Stimulated activated CD8-positive, alpha-beta memory T cell treated with anti-CD3 and anti-CD28 coated beads, Interleukin-7, amount 100 ng/mL, for 48 hours (primary cell): Measurements from ENCODE around the gene MVP.

Source experiments
- DNase-seq, 2 donors: peaks; one replicate each; pipeline ENCODE4 v3.0.0-alpha.2; 2020; ENCODE audit warnings: low read depth in 1 of 2; ENCODE audit errors: extremely low read depth in 1 of 2

Gene MVP

DNA sequence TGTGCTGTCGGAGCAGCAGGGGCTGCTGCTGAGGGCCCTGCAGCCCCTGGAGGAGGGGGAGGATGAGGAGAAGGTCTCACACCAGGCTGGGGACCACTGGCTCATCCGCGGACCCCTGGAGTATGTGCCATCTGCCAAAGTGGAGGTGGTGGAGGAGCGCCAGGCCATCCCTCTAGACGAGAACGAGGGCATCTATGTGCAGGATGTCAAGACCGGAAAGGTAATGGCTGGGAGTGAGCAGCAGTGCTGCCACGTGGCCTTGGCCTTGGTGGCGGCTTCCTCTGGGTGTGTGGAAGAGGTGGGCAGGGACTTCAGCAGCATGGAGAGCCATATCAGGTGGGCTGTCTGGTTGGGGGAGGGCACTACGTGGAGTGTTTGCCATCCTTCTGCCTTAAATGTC lies 20.0 kb downstream of the MVP start:
- no peak for DNase-seq

DNA sequence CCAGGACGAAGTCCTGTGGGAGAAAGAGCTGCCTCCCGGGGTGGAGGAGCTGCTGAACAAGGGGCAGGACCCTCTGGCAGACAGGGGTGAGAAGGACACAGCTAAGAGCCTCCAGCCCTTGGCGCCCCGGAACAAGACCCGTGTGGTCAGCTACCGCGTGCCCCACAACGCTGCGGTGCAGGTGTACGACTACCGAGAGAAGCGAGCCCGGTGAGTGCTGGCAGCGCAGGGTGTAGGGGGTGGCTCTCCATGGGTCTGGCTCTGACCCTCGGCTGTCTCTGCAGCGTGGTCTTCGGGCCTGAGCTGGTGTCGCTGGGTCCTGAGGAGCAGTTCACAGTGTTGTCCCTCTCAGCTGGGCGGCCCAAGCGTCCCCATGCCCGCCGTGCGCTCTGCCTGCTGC lies 21.4 kb downstream of the MVP start:
- DNase-seq: no peak

DNA sequence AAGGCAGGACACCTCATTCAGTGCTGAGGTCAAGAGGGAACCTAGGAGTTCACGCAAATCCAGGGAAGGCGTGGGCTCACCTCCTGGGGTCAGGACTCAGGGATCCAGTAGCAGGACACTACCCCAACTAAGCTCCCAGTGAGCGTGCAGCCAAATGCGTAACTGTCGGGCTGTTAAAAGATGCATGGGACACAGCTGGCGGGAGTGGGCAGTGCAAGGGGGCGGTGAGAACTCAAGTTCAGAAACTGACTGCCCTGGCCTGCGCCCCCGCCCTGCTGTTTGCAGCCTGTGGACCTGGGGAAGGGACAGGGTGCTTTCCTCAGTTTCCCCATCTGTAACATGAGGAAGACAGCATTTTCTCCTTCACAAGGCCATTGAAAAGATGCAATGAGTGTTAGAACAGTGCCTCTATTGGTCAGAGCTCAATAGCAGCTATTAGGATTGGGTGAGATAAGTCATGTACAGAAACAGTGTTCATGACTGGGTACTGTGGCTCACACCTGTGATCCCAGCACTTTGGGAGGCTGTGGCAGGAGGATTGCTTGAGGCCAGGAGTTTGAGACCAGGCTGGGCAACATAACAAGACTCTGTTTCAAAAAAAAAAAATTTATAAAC lies 22.6 kb downstream of the MVP start:
- no peak for DNase-seq

DNA sequence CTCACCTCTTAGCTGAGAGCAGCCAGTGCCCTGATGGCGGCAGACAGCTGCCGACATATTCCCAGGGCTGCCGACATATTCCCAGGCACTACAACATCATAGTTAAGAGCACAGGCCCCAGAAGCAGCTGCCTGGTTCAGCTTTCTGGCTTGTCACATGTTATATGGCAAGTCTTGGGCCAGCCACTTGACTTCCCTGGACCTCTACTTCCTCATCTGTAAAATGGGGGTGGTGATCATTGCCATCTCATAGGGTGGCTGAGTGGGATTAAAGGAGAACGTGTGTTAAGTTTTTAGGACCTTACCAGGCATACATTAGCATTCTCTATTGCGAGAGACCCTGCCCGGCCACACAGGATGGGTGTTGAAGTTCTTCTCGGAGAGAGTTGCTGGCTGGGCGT lies 23.7 kb downstream of the MVP start:
- no peak for DNase-seq

DNA sequence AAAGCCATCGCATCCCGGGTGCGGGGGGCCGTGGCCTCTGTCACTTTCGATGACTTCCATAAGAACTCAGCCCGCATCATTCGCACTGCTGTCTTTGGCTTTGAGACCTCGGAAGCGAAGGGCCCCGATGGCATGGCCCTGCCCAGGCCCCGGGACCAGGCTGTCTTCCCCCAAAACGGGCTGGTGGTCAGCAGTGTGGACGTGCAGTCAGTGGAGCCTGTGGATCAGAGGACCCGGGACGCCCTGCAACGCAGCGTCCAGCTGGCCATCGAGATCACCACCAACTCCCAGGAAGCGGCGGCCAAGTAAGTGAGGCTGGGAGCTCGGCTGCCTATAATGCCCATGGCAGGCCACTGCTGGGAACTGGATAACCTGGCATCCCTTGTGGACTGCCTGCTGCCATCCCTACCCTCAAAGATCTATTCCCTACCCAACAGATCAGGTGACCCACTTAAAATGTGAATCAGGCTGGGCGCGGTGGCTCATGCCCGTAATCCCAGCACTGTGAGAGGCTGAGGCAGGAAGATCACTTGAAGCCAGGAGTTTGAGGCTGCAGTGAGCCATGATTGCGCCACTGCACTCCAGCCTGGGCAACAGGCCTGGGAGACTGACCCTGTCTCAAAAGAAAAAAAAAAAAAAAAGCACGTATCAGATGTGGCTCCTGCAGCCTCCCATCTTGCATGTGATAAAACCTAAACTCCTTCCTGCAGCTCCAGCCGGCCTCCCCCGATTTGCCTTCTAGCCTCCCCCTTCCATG lies 24.5 kb downstream of the MVP start:
- no peak for DNase-seq

DNA sequence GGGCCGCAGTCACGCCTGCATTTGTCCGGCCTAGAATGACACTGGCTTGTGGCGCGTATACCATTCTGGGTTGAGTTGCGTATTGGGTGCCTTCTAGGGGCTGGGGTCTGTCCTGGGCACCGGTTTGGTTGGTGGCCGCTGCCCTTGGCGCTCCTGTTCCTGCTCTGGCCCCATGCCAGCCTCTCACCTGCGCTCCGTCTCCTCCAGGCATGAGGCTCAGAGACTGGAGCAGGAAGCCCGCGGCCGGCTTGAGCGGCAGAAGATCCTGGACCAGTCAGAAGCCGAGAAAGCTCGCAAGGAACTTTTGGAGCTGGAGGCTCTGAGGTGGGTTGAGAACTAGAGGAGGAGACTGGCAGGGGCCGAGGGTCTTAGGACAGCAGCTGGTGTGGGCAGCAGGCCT lies 25.4 kb downstream of the MVP start:
- no peak for DNase-seq

DNA sequence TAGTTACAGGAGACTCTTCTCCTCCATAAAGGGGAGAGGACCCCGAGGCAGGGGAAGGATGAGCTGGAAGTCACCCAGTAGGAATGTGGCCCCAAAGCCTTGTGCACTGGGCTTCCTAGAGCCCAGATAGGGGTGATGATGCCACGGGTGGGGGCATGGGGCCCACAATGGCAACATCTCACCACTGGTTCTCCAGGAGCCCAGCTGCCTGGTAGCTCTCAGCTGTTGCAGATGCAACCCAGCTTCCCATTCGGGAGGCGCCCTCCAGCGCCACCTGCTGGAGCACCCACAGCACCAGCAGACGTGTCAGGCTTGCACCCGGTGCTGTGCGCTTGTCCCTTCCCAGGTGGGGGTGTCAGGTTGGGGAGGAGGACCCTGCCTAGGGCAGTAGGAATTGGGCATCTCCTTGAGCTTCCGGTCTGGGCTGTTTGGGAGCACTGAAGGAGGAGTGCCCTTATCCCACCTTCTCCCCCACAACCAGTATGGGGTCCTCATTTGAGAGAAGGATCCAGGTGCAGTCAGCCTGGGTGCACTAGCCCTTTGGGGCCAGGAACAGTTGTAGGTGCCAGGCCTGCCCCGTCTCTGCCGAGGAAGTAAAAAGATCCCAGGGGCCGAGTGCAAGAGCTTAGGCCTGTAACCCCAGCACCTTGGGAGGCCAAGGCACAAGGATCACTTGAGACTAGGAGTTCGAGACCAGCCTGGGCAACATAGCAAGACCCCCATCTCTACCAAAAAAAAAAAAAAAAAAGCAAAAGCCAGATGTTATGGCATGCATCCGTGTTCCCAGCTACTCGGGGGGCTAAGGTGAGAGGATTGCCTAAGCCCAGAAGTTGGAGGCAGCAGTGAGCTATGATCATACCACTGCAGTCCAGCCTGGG lies 28.4 kb downstream of the MVP start:
- DNase-seq: peak; percentile 58 to 64

DNA sequence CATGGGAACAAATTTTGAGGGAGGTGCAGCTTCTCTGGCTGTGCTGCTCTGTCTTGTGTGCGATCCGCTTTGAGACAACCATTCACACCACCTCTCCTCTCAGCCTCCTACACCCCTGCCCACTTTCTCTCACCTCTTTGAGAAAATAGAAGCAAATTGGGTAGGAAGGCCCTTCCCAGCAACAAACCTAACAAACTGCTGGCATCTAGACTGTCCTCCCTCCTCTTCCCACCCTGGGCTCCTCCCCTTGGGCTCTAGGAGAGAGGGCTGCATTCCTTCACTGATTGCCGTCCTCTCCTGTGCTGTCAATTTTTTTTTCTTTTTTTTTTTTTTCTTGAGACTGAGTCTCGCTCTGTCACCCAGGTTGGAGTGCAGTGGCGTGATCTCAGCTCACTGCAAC lies 29.2 kb downstream of the MVP start:
- no peak for DNase-seq

DNA sequence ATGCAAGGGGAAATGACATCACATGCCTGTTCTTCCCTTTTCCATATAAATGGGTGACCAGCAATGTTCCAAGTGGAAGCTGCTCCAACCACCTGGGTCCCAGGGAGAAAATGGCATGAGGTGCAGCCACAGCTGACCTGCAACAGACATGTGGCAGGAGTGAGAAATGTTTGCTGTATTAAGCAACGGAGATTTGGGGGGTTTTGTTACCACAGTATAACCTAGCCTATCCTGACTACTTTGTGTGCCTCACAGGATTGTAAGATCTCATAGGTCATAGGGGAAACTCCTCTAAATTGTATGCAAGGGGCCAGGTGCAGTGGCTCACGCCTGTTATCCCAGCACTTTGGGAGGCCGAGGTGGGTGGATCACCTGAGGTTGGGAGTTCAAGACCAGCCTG lies 30.7 kb downstream of the MVP start:
- DNase-seq: no peak

DNA sequence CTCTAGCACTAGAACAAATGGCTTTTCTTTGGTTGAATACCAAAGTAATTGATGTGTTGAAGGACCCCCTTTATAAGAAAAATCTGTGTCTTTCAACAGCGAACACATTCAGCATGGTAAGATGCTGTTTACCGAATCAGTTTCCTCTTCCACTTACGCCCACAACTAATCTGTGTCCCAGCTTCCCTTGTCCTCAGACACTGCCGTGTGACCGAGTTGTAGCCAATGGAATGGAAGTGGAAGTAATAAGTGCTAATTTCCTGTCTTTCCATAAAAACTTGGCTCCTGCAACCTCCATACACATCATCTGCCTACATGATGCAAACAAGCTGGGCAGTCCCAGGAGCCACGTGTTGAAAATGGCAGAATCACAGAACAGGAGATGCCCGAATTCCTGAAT lies 32.4 kb downstream of the MVP start:
- no peak for DNase-seq

DNA sequence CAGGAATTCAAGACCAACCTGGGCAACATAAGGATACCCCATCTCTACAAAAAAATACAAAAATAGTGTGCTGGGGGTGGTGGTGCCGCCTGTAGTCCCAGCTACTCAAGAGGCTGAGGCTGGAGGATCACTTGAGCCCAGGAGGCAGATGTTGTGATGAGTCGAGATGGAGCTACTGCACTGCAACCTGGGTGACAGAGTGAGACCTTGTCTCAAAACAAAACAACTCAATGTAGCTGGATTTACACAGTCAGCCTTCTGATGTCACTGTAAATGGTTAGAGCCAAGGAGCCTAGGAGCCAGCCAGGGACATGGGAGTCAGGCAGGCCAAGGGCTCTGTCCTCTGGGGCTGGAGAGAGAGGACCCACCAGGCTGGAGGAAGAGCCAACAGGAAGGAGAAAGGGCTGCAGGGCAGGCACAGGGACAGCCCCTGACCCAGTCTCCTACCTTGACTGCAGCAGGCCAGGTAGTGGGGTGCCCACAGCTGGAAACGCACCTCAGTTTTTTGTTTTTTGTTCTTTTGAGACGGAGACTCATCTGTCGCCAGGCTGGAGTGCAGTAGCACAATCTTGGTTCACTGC lies 34.3 kb downstream of the MVP start:
- no peak for DNase-seq

DNA sequence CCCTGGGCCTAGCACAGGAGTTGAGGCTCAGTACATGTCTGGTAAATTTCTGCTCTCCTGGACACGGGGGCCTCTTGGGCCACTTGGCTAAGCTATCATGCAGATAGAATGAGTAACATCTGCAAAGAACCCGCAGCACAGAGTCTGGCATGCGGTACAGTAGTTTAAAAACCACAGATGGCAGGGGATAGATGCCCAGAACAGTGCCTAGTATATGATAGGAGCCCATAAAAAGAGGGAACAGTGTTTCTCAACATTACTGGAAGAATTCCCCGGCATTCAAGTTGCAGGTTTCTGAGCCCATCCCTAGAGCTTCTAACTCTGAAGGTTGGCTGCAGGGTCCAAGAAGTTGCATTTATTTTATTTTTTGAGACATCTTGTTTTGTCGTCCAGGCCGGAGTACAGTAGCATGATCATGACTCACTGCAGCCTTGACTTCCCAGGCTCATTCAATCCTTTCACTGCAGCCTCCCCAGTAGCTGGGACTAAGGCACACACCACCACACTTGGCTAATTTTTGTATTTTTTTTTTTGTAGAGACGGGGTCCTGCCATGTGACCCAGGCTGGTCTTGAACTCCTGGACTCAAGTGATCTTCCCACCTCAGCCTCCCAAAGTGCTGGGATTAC lies 37.0 kb downstream of the MVP start:
- DNase-seq: no peak

DNA sequence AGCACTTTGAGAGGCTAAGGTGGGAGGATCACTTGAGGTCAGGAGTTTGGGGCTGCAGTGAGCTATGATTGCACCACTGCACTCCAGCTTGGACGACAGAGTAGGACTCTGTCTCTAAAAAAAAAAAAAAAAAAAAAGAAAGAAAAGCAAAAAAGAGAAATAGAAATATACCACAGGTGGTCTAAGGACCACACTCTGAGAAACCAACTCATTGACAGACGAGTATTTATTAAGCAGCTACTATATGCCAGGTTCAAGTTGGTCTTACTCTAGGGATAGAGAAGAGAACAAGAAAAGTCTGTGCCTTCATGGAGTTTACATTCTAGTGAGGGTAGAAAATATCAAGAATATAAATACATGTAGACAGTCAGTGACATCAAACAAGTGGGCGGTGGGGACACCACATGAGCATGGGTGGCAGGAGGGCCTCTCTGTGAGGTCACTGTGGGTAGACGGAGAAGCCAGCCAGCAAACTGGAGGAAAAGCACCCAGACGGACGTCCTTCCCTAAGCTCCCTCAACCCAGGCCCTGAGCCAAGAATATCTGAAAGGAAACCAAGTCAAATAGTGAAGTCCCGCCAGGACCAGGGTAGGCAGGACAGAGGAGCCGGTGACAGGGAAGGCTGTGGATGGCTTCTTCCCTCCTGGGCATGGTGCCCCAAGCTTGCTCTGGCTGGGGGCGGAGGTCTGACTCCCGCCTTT lies 38.0 kb downstream of the MVP start:
- no peak for DNase-seq

DNA sequence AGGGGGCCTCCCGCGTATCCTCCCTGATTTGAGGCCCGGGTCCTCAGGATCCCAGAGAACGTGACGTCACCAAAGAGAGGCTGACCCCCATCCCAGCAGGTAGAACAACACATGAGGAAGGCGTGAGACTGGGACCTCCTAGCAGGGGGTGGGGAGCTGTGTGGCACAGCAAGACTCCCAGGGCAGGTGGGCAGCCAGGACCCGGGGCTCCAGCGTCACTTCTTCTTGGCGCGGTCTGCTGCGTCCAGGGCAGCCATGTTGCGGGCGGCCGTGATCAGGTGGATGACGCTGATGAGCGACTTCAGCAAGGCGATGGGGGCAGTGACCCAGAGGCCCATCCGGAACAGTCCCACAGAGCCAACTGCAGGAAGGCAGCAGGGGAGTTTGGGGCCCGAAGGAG lies 38.7 kb downstream of the MVP start:
- no peak for DNase-seq

DNA sequence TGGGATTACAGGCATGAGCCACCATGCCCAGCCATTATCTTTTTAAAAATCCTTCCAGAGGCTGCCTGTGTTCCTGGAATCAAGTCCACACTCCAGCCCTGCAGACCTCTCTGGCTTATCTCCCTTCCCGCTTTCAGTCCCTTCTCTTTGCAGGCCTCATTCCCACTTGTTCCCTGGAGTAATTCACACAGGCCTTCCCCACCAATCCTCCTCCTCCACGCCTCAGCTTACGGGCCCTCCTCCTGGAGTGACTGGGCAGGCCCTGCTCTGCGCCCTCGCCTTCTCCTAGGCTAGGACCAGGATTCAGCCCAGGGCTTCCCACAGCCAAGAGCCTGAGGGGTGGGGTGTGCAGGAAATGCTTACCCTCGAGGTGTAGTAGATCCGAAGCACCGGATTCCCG lies 40.0 kb downstream of the MVP start:
- no peak for DNase-seq

DNA sequence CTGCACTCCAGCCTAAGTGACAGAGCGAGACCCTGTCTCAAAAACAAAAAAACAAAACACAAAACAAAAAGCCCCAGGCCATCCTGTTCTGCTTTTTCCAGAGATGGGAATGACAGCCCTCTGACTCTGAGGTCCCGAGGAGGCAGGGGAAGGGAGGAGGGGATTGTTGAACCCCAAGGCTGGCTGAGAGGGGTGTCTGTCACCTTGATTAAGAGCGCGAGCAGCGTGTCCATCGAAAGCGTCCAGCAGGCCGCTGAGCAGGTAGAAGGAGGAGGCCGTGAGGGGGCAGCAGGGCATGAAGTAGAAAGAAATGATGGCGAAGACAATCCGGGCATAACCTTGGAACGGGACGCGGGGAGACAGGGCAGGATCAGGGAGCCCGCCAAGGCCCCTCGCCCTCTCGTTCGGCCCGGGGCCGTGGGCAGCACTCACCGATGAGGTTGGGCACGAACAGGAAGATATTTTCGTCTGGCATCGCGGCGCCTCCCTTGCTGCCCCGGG lies 42.2 kb downstream of the MVP start:
- DNase-seq: no peak

DNA sequence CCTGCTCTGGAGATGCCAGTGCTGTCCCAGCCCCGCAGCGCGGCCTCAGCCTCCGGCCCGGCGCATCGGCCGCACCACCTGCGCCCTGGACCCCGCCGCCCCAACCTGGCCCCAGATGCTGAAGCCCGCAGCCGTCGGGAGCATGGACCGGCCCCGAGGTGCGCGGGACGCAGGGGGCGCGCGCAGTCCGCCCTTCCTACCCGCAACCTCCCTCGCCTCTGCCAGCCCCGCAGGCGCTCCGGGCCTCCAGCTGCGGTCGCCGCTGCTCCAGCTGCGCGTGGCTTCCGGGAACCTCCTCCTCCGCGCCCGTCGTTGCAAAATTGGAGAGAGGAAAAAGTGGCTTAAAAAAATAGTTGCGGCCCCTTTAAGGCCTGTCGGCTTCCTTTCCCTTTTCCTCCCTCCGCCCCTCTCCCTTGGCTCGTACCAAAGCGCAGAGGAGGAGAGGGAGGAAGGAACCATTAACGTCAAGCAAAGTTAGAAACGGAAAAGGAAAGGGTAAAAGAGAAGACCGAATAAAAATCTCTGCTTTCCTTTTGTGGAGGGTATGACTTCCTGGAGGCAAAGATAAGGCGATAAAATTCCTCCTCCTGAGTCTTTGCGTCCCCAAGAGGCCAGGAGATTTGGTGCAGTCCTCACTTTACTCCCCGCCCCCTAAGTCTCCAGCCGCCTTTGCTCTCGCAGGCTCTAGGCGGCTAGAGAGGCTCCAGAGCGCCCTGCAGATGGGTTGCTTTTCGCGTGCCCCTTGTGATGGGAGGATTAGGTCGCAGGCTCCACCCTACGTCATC lies 42.8 kb downstream of the MVP start, which contains the start of gene CDIPT:
Gene CDIPT (minus strand): TSS at position 343 of the 785 bp plus-strand sequence. CDS start 369 bp downstream, outside the sequence.
- peak; percentile 81 to 92 for DNase-seq

DNA sequence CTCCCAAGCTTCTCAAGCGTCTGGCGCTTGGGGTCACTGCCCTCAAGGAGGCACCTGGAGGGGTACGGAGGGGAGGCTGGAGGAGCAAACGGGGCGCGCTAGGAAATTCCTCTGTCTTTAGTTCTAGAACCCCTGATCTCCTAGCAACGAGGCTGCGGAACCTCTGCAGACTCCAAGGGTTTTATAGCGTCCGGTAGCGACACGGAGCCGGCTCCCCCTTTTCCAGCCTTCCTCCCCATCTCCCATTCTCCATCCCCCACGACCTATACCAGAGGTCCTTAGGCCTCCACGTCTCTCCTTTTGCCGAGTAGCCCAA lies 43.4 kb downstream of the MVP start:
- no peak for DNase-seq

DNA sequence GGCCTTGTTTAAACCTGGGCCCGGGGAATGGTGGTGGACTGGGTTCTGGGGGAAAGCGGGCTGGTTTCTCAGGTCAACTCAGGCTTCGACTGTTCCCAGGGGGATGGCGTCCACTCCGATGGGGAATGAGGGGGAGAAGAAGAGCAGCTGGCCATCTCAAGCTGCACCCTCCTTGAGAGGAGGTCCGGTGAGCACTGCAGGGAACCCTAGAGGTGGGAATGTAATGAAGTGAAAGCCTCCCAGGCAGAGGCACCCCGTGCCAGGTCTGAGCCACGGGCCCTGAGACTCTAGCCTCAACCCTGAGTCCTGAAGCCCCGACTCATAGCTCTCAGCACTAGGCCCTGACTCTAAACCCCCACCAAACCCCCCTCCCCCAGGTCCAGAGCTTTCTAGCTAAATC lies 43.9 kb downstream of the MVP start:
- DNase-seq: no peak
